Measurements from ENCODE around the gene PNRC2. TPM values are rescaled to one million over a fixed set of nuclear protein-coding genes. Genes with fewer than 3 reads are reported as not detected.

The PNRC2 gene
- total and polyA plus RNA-seq, 4 donors: 70.7 to 159 (median 89.9) TPM

GRCh38 chr1:23960291-23961020 lies 828 bp downstream of the PNRC2 start:
- H3K27ac ChIP-seq (ENCODE audit: low read depth in 1 of 2, low read length in 1 of 2): peak overlapping the region; percentile 100
- ATAC-seq (ENCODE audit: insufficient read depth, low FRiP score) (no peak), DNase-seq (peak in 2 of 3 donors; percentile 60 to 70)
- 0 to 1% methylated on average over 15 of the region's 15 CpGs for WGBS, 2 donors
- no peaks in the 10 kb centered on the region for H3K9me3 ChIP-seq (ENCODE audit: control insufficient read depth in 4 of 4, insufficient read depth in 3 of 4, low read length in 3 of 4)
- peaks cover 0 to 11% (median under 1%) of the 10 kb centered on the region in 4 donors for H3K36me3 ChIP-seq (ENCODE audit: control insufficient read depth in 4 of 4, insufficient read depth in 4 of 4, low read length in 4 of 4)
- H3K9ac ChIP-seq (ENCODE audit: insufficient read depth in 1 of 2, low read length in 2 of 2): peak overlapping the region; percentile 99
- H3K4me1 ChIP-seq (ENCODE audit: control insufficient read depth in 5 of 5, insufficient read depth in 5 of 5, low read length in 5 of 5): peaks cover 0 to 44% (median 15%) of the 10 kb centered on the region in 5 donors
- H3K4me3 ChIP-seq: peak overlapping the region; percentile 84
- no peak for TF ChIP-seq CTCF (IDR thresholded peaks at IDR 0.05; ENCODE audit: control extremely low read depth, extremely low read depth)
- no peaks in the 10 kb centered on the region for H3K27me3 ChIP-seq (ENCODE audit: control insufficient read depth in 3 of 3, insufficient read depth in 3 of 3, low read length in 2 of 3)

GRCh38 chr1:23963617-23964234 lies 4.1 kb downstream of the PNRC2 start:
- no peaks in the 10 kb centered on the region for H3K9me3 ChIP-seq (ENCODE audit: control insufficient read depth in 4 of 4, insufficient read depth in 3 of 4, low read length in 3 of 4)
- DNase-seq (no peak), ATAC-seq (ENCODE audit: insufficient read depth, low FRiP score) (no peak)
- peak overlapping the region in 1 of 2 donors; percentile 16 for H3K27ac ChIP-seq (ENCODE audit: low read depth in 1 of 2, low read length in 1 of 2)
- peak overlapping the region in 1 of 2 donors; percentile 36 for H3K9ac ChIP-seq (ENCODE audit: insufficient read depth in 1 of 2, low read length in 2 of 2)
- H3K36me3 ChIP-seq (ENCODE audit: control insufficient read depth in 4 of 4, insufficient read depth in 4 of 4, low read length in 4 of 4): peaks cover 1 to 18% (median 11%) of the 10 kb centered on the region in 4 donors
- WGBS, 2 donors: 68 to 89% methylated on average over 1 of the region's 1 CpG
- H3K4me1 ChIP-seq (ENCODE audit: control insufficient read depth in 5 of 5, insufficient read depth in 5 of 5, low read length in 5 of 5): peaks cover 0 to 40% (median 11%) of the 10 kb centered on the region in 5 donors
- TF ChIP-seq CTCF (IDR thresholded peaks at IDR 0.05; ENCODE audit: control extremely low read depth, extremely low read depth): no peak
- H3K27me3 ChIP-seq (ENCODE audit: control insufficient read depth in 3 of 3, insufficient read depth in 3 of 3, low read length in 2 of 3): no peaks in the 10 kb centered on the region
- H3K4me3 ChIP-seq: no peak overlapping the region

- Histone ChIP-seq H3K27ac (ENCODE audit: low read depth in 1 of 2, low read length in 1 of 2) (peak overlapping the region in 1 of 2 donors; percentile 16), H3K36me3 (ENCODE audit: control insufficient read depth in 4 of 4, insufficient read depth in 4 of 4, low read length in 4 of 4) (peaks cover 1 to 18% (median 11%) of the 10 kb centered on the region in 4 donors), H3K9ac (ENCODE audit: insufficient read depth in 1 of 2, low read length in 2 of 2) (peak overlapping the region in 1 of 2 donors; percentile 57), H3K27me3 (ENCODE audit: control insufficient read depth in 3 of 3, insufficient read depth in 3 of 3, low read length in 2 of 3) (no peaks in the 10 kb centered on the region), H3K9me3 (ENCODE audit: control insufficient read depth in 4 of 4, insufficient read depth in 3 of 4, low read length in 3 of 4) (no peaks in the 10 kb centered on the region), H3K4me3 (no peak overlapping the region), H3K4me1 (ENCODE audit: control insufficient read depth in 5 of 5, insufficient read depth in 5 of 5, low read length in 5 of 5) (peaks cover 0 to 40% (median 11%) of the 10 kb centered on the region in 5 donors)
- 77 to 79% methylated on average over 3 of the region's 3 CpGs for WGBS, 2 donors
- no peak for TF ChIP-seq CTCF (IDR thresholded peaks at IDR 0.05; ENCODE audit: control extremely low read depth, extremely low read depth)
- ATAC-seq (ENCODE audit: insufficient read depth, low FRiP score) (no peak), DNase-seq (no peak)
Observed at GRCh38 chr1:23964235-23964668, 4.6 kb downstream of the PNRC2 start.
